ENCODE results near the gene MED26. TPM values are rescaled to one million over a fixed set of nuclear protein-coding genes. Genes with fewer than 3 reads are reported as not detected.

Gene MED26
- total and polyA plus RNA-seq, 9 of the 15 experiments (the other 6 are each of a cell fraction or from before 2014, with no cell fraction given): 0.71 to 15.1 (median 6.2) TPM

DNA sequence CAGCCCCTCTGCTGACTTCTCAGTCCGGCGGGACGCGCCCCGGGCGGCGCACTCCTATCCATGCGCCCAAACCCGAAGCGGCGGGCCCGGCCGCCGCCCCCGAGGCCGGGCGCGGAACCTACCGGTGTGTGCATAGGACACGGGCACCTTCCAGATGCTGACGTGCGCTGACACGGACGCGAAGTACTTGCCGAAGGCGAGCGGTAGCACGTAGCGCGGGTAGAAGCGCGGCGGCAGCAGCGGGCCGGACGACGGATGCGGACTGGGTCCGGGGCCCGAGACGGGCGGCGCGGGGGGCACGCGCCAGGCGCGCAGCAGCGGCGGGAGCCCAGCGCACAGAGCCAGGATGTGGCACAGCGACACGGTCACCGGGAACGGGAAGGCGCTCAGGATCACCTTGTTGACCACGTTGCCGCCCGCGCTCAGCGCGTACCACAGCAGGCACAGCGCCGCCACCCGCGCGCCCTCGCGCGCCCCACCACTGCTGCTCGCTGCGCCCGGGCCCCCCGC lies 56.1 kb downstream of the MED26 start (continued):
- TF ChIP-seq, protein P1, sequence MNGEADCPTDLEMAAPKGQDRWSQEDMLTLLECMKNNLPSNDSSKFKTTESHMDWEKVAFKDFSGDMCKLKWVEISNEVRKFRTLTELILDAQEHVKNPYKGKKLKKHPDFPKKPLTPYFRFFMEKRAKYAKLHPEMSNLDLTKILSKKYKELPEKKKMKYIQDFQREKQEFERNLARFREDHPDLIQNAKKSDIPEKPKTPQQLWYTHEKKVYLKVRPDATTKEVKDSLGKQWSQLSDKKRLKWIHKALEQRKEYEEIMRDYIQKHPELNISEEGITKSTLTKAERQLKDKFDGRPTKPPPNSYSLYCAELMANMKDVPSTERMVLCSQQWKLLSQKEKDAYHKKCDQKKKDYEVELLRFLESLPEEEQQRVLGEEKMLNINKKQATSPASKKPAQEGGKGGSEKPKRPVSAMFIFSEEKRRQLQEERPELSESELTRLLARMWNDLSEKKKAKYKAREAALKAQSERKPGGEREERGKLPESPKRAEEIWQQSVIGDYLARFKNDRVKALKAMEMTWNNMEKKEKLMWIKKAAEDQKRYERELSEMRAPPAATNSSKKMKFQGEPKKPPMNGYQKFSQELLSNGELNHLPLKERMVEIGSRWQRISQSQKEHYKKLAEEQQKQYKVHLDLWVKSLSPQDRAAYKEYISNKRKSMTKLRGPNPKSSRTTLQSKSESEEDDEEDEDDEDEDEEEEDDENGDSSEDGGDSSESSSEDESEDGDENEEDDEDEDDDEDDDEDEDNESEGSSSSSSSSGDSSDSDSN (IDR thresholded peaks at IDR 0.05; ENCODE audit: borderline replicate concordance in 1 of 2, low read depth in 2 of 2, low read length in 2 of 2): 0 out of 4 replicates have a peak, but pooled peaks of 1 of the 2 experiments have one; percentile 49
- TF ChIP-seq, protein P2, sequence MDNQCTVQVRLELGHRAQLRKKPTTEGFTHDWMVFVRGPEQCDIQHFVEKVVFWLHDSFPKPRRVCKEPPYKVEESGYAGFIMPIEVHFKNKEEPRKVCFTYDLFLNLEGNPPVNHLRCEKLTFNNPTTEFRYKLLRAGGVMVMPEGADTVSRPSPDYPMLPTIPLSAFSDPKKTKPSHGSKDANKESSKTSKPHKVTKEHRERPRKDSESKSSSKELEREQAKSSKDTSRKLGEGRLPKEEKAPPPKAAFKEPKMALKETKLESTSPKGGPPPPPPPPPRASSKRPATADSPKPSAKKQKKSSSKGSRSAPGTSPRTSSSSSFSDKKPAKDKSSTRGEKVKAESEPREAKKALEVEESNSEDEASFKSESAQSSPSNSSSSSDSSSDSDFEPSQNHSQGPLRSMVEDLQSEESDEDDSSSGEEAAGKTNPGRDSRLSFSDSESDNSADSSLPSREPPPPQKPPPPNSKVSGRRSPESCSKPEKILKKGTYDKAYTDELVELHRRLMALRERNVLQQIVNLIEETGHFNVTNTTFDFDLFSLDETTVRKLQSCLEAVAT (IDR thresholded peaks at IDR 0.05): no peak
- TF ChIP-seq ETV1 (tag; conservative IDR thresholded peaks at IDR 0.05; ENCODE audit: low read depth): no peak
- peak; percentile 78 for TF ChIP-seq SRSF7 (optimal IDR thresholded peaks at IDR 0.05; ENCODE audit: low read depth, low read length)
- TF ChIP-seq SMC3 (conservative IDR thresholded peaks at IDR 0.05; ENCODE audit: insufficient read depth, low read depth, low read length): no peak
- no peak for TF ChIP-seq ZNF830 (CRISPR knock-in tag; IDR thresholded peaks at IDR 0.05)
- TF ChIP-seq FOXA1 (IDR thresholded peaks at IDR 0.05; ENCODE audit: borderline replicate concordance): no peak
- TF ChIP-seq RHOXF2B (CRISPR knock-in tag; conservative IDR thresholded peaks at IDR 0.05): no peak
- TF ChIP-seq ZNF232 (CRISPR knock-in tag; IDR thresholded peaks at IDR 0.05): no peak
- no peak for TF ChIP-seq NFE2 (IDR thresholded peaks at IDR 0.05; ENCODE audit: low read depth)
- no peak for TF ChIP-seq CBX3 (IDR thresholded peaks at IDR 0.05; ENCODE audit: borderline replicate concordance in 1 of 2, low read length in 2 of 2)
- no peak for TF ChIP-seq ZNF766 (CRISPR knock-in tag; conservative IDR thresholded peaks at IDR 0.05)
- TF ChIP-seq CCNT2 (IDR thresholded peaks at IDR 0.05; ENCODE audit: borderline replicate concordance, extremely low read depth, insufficient read length, low read depth, low read length): no peak
- no peak for TF ChIP-seq ZNF184 (CRISPR knock-in tag; IDR thresholded peaks at IDR 0.05)
- TF ChIP-seq TCFL5 (CRISPR knock-in tag; conservative IDR thresholded peaks at IDR 0.05): no peak
- TF ChIP-seq CEBPG (CRISPR knock-in tag; IDR thresholded peaks at IDR 0.05): no peak
- TF ChIP-seq CEBPG (tag; conservative IDR thresholded peaks at IDR 0.05 in 1 of 2, IDR thresholded peaks at IDR 0.05 in 1 of 2): no peak
- 0 out of 2 replicates have a peak, but pooled peaks have one; percentile 72 for TF ChIP-seq GATAD2B (IDR thresholded peaks at IDR 0.05; ENCODE audit: borderline replicate concordance)
- no peak for TF ChIP-seq SPI1 (IDR thresholded peaks at IDR 0.05; ENCODE audit: borderline replicate concordance, low read depth, low read length)
- TF ChIP-seq POLR2A (conservative IDR thresholded peaks at IDR 0.05): no peak
- 0 out of 2 replicates have a peak, but pooled peaks have one; percentile 13 for TF ChIP-seq CREM (IDR thresholded peaks at IDR 0.05; ENCODE audit: low read depth)
- TF ChIP-seq, protein P3, sequence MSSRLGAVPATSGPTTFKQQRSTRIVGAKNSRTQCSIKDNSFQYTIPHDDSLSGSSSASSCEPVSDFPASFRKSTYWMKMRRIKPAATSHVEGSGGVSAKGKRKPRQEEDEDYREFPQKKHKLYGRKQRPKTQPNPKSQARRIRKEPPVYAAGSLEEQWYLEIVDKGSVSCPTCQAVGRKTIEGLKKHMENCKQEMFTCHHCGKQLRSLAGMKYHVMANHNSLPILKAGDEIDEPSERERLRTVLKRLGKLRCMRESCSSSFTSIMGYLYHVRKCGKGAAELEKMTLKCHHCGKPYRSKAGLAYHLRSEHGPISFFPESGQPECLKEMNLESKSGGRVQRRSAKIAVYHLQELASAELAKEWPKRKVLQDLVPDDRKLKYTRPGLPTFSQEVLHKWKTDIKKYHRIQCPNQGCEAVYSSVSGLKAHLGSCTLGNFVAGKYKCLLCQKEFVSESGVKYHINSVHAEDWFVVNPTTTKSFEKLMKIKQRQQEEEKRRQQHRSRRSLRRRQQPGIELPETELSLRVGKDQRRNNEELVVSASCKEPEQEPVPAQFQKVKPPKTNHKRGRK (tag; IDR thresholded peaks at IDR 0.05): no peak
- TF ChIP-seq, protein P4, sequence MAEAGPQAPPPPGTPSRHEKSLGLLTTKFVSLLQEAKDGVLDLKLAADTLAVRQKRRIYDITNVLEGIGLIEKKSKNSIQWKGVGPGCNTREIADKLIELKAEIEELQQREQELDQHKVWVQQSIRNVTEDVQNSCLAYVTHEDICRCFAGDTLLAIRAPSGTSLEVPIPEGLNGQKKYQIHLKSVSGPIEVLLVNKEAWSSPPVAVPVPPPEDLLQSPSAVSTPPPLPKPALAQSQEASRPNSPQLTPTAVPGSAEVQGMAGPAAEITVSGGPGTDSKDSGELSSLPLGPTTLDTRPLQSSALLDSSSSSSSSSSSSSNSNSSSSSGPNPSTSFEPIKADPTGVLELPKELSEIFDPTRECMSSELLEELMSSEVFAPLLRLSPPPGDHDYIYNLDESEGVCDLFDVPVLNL (CRISPR knock-in tag; IDR thresholded peaks at IDR 0.05; ENCODE audit: low read depth): no peak
- TF ChIP-seq ZNF695 (CRISPR knock-in tag; IDR thresholded peaks at IDR 0.05): no peak

All from K562 (cell line).